ENCODE measurements around the gene MAPK13.

Gene MAPK13

GRCh38 chr6:36154286-36154685 lies 24.0 kb downstream of the MAPK13 start:
- no peak for DNase-seq (ENCODE audit: low spot score)

DNA sequence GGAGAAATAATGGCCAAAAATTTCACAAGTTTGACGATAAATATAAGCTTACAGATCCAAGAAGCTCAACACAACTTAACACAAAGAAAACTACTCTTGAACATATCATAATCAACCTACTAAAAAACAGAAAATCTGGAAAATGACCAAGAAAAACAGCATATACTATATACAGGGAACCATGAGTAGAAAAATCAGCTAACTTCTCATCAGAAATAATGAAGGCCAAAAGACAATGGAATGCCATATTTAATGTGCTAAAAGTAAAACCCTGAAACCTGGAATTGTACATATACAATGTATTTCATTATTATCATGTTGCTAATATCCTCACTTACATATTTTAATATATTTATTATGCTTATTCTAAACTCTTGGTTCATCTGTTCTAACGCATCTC lies 25.3 kb downstream of the MAPK13 start:
- DNase-seq (ENCODE audit: low spot score): no peak

GRCh38 chr6:36160147-36160760 lies 29.9 kb downstream of the MAPK13 start:
- no peak for DNase-seq (ENCODE audit: low spot score)

GRCh38 chr6:36169023-36170007 lies 39.0 kb downstream of the MAPK13 start:
- no peak for DNase-seq (ENCODE audit: low spot score)

GRCh38 chr6:36170704-36171103 lies 40.4 kb downstream of the MAPK13 start:
- no peak for DNase-seq (ENCODE audit: low spot score)

- DNase-seq (ENCODE audit: low spot score): no peak
Measured at GRCh38 chr6:36171573-36171972, 41.3 kb downstream of the MAPK13 start.

DNA sequence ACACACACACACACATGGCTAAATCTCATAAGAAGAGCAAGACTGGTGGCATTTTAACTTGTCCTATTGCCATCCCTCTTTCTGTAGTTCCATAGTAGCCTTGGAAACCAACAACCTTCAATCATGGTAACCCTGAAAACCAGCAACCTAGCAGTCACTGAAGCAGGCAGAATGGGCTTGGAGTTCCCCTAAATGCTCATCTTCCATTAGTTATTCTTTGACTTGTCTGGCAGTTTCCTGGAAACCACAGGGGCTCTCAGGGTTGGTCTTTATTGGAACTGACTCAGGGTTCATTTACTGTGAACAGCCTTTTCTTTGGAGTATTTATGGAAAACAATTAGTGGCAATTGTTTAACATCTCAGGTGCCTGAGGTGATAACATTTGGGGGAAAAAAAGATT lies 46.9 kb downstream of the MAPK13 start:
- no peak for DNase-seq (ENCODE audit: low spot score)

GRCh38 chr6:36178544-36178943 lies 48.2 kb downstream of the MAPK13 start:
- DNase-seq (ENCODE audit: low spot score): no peak

- DNase-seq (ENCODE audit: low spot score): no peak
Measured at GRCh38 chr6:36180126-36180525, 49.8 kb downstream of the MAPK13 start.

DNA sequence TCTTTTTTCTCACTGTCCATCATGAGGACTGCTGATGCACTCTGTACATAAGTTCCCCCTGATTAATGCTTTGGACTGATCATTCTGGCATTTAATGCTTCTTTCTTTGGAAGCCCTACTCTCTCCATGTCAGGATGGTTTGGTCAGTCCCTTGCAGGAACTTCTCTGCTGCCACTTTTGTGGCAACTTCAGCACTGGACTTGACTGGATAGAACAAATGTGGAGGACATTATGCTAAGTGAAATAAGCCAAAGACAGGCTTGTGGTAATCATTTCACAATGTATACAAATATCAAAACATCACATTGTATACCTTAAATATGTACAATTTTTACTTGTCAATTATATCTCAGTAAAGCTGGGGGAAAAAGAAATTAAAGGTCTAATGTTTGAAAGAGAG lies 54.0 kb downstream of the MAPK13 start:
- no peak for DNase-seq (ENCODE audit: low spot score)

GRCh38 chr6:36186199-36186598 lies 55.9 kb downstream of the MAPK13 start:
- no peak for DNase-seq (ENCODE audit: low spot score)

- DNase-seq (ENCODE audit: low spot score): no peak
Measured at GRCh38 chr6:36187446-36187845, 57.1 kb downstream of the MAPK13 start.
